GM18867 (cell line): ENCODE measurements around the gene LOXL1.
"Not testable (repeated sequence)": the region's sequence is repeated elsewhere in the genome, so short reads cannot be mapped to it uniquely, and the experiment has no call there.

ENCODE experiments used
- ATAC-seq: cut with Tn5 transposase; IDR thresholded peaks from one replicate; pipeline ENCODE4 v1.9.1; 2021; ENCODE audit warnings: mild to moderate bottlenecking, moderate library complexity; ENCODE audit not compliant: unreplicated experiment

Gene LOXL1

GRCh38 chr15:73937296-73937695 is 11.0 kb downstream of the LOXL1 start:
- ATAC-seq, result no peak

- ATAC-seq, result no peak
Observed at GRCh38 chr15:73937726-73938125, 11.5 kb downstream of the LOXL1 start.

GRCh38 chr15:73938516-73938915 is 12.3 kb downstream of the LOXL1 start:
- not testable (repeated sequence) for ATAC-seq

GRCh38 chr15:73939138-73939537 is 12.9 kb downstream of the LOXL1 start:
- no peak for ATAC-seq

- no peak for ATAC-seq
Observed at GRCh38 chr15:73940061-73940981, 14.1 kb downstream of the LOXL1 start.

- ATAC-seq, result no peak
Observed at GRCh38 chr15:73941044-73941443, 14.8 kb downstream of the LOXL1 start.

- no peak for ATAC-seq
Observed at GRCh38 chr15:73941449-73941848, 15.2 kb downstream of the LOXL1 start.

- no peak for ATAC-seq
Observed at GRCh38 chr15:73941871-73942635, 15.8 kb downstream of the LOXL1 start.

- ATAC-seq, result no peak
Observed at GRCh38 chr15:73942751-73943270, 16.5 kb downstream of the LOXL1 start.

- no peak for ATAC-seq
Observed at GRCh38 chr15:73944161-73945129, 18.2 kb downstream of the LOXL1 start.

GRCh38 chr15:73945130-73945508 is 18.9 kb downstream of the LOXL1 start:
- no peak for ATAC-seq

GRCh38 chr15:73946046-73946721 is 19.9 kb downstream of the LOXL1 start:
- no peak for ATAC-seq

GRCh38 chr15:73946795-73947370 is 20.6 kb downstream of the LOXL1 start:
- ATAC-seq, result no peak

GRCh38 chr15:73947651-73948050 is 21.4 kb downstream of the LOXL1 start:
- ATAC-seq, result no peak

- ATAC-seq, result no peak
Observed at GRCh38 chr15:73948396-73948795, 22.1 kb downstream of the LOXL1 start.

- no peak for ATAC-seq
Observed at GRCh38 chr15:73948982-73949381, 22.7 kb downstream of the LOXL1 start.

- ATAC-seq, result no peak
Observed at GRCh38 chr15:73949496-73949895, 23.2 kb downstream of the LOXL1 start.

GRCh38 chr15:73950479-73950830 is 24.2 kb downstream of the LOXL1 start:
- no peak for ATAC-seq

- ATAC-seq, result no peak
Observed at GRCh38 chr15:73950831-73951561, 24.7 kb downstream of the LOXL1 start.
